Measurements from ENCODE around the gene EVI5L.
"Not testable (repeated sequence)": the region's sequence is repeated elsewhere in the genome, so short reads cannot be mapped to it uniquely, and the experiment has no call there.

The EVI5L gene

DNA sequence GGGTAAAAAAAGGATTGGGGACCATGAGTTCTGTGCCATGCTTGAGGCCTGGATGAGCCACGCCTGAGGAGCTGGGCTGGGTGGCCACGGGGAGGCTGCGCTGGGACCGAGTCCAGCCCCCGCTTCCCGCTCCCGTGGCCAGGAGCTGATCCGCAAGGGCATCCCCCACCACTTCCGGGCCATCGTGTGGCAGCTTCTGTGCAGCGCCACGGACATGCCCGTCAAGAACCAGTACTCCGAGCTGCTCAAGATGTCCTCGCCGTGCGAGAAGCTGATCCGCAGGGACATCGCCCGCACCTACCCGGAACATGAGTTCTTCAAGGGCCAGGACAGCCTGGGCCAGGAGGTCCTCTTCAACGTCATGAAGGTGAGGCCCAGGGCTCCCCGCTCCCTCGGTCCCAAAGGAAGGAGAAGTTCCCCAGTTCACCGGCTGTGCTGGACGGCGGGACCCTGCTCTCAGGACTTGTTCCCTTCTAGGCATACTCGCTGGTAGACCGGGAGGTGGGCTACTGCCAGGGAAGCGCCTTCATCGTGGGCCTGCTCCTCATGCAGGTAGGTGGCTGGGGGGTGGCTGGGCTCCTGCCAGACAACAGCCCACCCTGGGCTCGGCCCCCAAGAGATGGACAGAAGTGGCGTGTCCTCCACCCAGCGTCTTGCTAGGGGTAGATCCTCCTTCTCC, 18.9 kb downstream of the EVI5L start:
- no peak for DNase-seq

- no peak for DNase-seq
Measured at GRCh38 chr19:7849631-7849999, 19.6 kb downstream of the EVI5L start.

GRCh38 chr19:7850000-7850813, 20.2 kb downstream of the EVI5L start:
- no peak for DNase-seq

DNA sequence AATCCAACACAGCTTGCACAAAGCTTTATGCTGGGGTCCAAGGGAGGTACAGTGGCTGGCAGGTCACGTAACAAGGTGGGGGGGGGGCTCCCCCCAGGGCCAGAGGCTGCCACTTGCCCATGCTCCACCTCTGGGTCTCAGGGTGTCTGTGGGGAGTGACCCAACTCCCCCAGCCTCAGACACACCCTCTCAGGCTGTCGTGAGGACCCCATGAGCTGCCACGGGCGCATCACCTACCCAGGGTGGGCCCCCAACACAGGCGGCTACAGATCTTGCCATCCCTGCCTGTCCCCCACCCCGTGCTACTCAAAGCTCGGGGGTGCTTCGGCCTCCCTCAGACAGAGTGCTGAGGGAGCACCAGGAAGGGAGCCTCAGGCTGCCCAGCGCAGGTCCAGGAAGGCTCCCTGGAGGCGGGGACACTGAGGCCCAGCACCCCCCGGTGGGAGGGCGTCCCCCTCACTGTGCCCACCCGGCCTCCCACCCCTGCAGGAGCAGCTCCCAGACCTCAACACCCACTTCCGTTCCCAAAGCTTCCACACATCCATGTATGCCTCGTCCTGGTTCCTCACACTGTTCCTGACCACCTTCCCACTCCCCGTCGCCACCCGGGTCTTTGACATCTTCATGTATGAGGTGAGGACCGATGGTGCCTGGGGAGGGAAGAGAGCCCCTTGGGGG, 21.1 kb downstream of the EVI5L start:
- no peak for DNase-seq

GRCh38 chr19:7851623-7852500, 21.8 kb downstream of the EVI5L start:
- DNase-seq: no peak

GRCh38 chr19:7852851-7853769, 23.1 kb downstream of the EVI5L start:
- peak; percentile 60 for DNase-seq

- no peak for DNase-seq
Measured at GRCh38 chr19:7853770-7854128, 23.7 kb downstream of the EVI5L start.

- DNase-seq: no peak
Measured at GRCh38 chr19:7855426-7856108, 25.5 kb downstream of the EVI5L start.

DNA sequence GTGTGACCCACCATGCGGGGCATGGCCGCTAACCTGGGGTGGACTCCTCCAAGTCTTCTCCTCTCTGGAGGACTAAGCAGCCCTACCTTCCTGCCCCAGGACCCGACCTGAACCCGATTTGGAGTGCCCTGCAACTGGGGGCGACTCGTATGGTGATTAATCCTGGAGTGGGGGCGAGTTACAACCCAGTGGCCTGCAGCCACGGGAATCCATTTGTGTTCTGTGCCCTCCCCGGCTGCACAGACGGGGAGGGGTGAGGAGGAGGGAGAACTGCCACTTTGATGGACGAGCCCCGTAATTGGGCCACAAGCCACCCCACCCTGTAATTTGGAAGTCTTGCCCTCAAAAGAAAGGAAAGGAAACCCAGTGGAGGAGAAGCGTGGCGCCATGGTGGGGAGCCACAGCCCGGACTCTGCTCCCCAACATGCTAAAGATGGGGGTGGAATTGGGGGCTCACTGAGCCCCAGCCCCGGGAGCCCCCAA, 26.1 kb downstream of the EVI5L start:
- no peak for DNase-seq

GRCh38 chr19:7856679-7857663, 27.0 kb downstream of the EVI5L start:
- DNase-seq: no peak

- no peak for DNase-seq
Measured at GRCh38 chr19:7857727-7858108, 27.7 kb downstream of the EVI5L start.

- DNase-seq: no peak
Measured at GRCh38 chr19:7858109-7858770, 28.2 kb downstream of the EVI5L start.

GRCh38 chr19:7859087-7859486, 29.1 kb downstream of the EVI5L start:
- not testable (repeated sequence) for DNase-seq

GRCh38 chr19:7859831-7860713, 30.1 kb downstream of the EVI5L start:
- DNase-seq: no peak

GRCh38 chr19:7860714-7861618, 30.9 kb downstream of the EVI5L start:
- DNase-seq: no peak

GRCh38 chr19:7861619-7862412, 31.8 kb downstream of the EVI5L start:
- DNase-seq: no peak

Measured in stimulated activated naive CD4-positive, alpha-beta T cell treated with Interleukin-2 at 50 U/mL for 16 hours (primary cell).